NCI-H128 (cell line): ENCODE measurements around the gene TRIO.

Experiments
- DNase-seq: peaks from one replicate; lab custom pipeline; 2025; ENCODE audit not compliant: unreplicated experiment; lab: John Stamatoyannopoulos, UW

Gene TRIO

GRCh38 chr5:14467886-14468285 is 324.7 kb downstream of the TRIO start:
- no peak for DNase-seq

GRCh38 chr5:14469551-14470377 is 326.6 kb downstream of the TRIO start:
- DNase-seq = no peak

GRCh38 chr5:14471507-14471906 is 328.4 kb downstream of the TRIO start:
- DNase-seq = no peak

GRCh38 chr5:14472986-14473567 is 329.9 kb downstream of the TRIO start:
- DNase-seq = no peak

GRCh38 chr5:14475045-14475444 is 331.9 kb downstream of the TRIO start:
- DNase-seq = no peak

- no peak for DNase-seq
Measured at GRCh38 chr5:14476786-14477435, 333.8 kb downstream of the TRIO start.

- no peak for DNase-seq
Measured at GRCh38 chr5:14479143-14479696, 336.1 kb downstream of the TRIO start.

GRCh38 chr5:14481349-14481748 is 338.2 kb downstream of the TRIO start:
- no peak for DNase-seq

- no peak for DNase-seq
Measured at GRCh38 chr5:14482085-14482484, 338.9 kb downstream of the TRIO start.

- no peak for DNase-seq
Measured at GRCh38 chr5:14483504-14484157, 340.5 kb downstream of the TRIO start.

GRCh38 chr5:14486486-14486885 is 343.3 kb downstream of the TRIO start:
- no peak for DNase-seq

GRCh38 chr5:14486996-14487896 is 344.1 kb downstream of the TRIO start:
- no peak for DNase-seq

GRCh38 chr5:14487897-14488570 is 344.9 kb downstream of the TRIO start:
- DNase-seq = no peak

- no peak for DNase-seq
Measured at GRCh38 chr5:14488709-14489108, 345.6 kb downstream of the TRIO start.

- DNase-seq = no peak
Measured at GRCh38 chr5:14489643-14490042, 346.5 kb downstream of the TRIO start.

GRCh38 chr5:14490309-14490711 is 347.2 kb downstream of the TRIO start:
- no peak for DNase-seq

- no peak for DNase-seq
Measured at GRCh38 chr5:14491015-14491915, 348.1 kb downstream of the TRIO start.

GRCh38 chr5:14492331-14492964 is 349.3 kb downstream of the TRIO start:
- DNase-seq = no peak
